WTC11 (cell line): ENCODE data around the gene SGK2. TPM values are rescaled to one million over a fixed set of nuclear protein-coding genes. Genes with fewer than 3 reads are reported as not detected.

Source experiments
- ATAC-seq: fragments of 200-7000 bp; cut with Tn5 transposase; 2 replicates; pipeline ENCODE4 v1.10.0; 2021; ENCODE audit warnings: mild to moderate bottlenecking, moderate library complexity
- CTCF ChIA-PET: fragments of 300-600 bp; sonication (Branson Sonifier 250); formaldehyde crosslinking; loops from one replicate; lab custom pipeline; 2021; ENCODE audit warnings: antibody characterized with exemption; lab: Charles Lee
- POLR2A ChIA-PET: fragments of 350-600 bp; sonication (Branson Sonifier 250); formaldehyde crosslinking; loops from one replicate; lab custom pipeline; 2021; ENCODE audit warnings: antibody characterized with exemption; lab: Charles Lee
- DNase-seq: peaks from one replicate; pipeline ENCODE4 v3.0.0; 2021; ENCODE audit warnings: low spot score
- H3K27ac Mint-ChIP-seq: 2 replicates; pipeline ENCODE4 v1.8.0; 2021; ENCODE audit warnings: mixed read lengths
- H3K27me3 Mint-ChIP-seq: 2 replicates; pipeline ENCODE4 v1.8.0; 2021; ENCODE audit warnings: low read depth, mild to moderate bottlenecking, moderate library complexity, mixed read lengths
- H3K36me3 Mint-ChIP-seq: 2 replicates; pipeline ENCODE4 v1.8.0; 2021; ENCODE audit warnings: mixed read lengths
- H3K4me1 Mint-ChIP-seq: 2 replicates; pipeline ENCODE4 v1.8.0; 2022; ENCODE audit warnings: mixed read lengths
- H3K4me3 Mint-ChIP-seq: 2 replicates; pipeline ENCODE4 v1.8.0; 2021; ENCODE audit warnings: mild to moderate bottlenecking, moderate library complexity, mixed read lengths
- H3K9me3 Mint-ChIP-seq: 2 replicates; pipeline ENCODE4 v1.8.0; 2021; ENCODE audit warnings: mixed read lengths
- ARID4B ChIP-seq: sonication (generic); formaldehyde crosslinking; IDR thresholded peaks from 2 replicates; pipeline ENCODE4 v1.8.0; 2023; ENCODE audit warnings: missing genetic modification reagents, mild to moderate bottlenecking, borderline replicate concordance
- CBFB ChIP-seq: sonication (generic); formaldehyde crosslinking; IDR thresholded peaks from 2 replicates; pipeline ENCODE4 v1.8.1; 2022; ENCODE audit warnings: mild to moderate bottlenecking, low read depth, missing genetic modification reagents
- E2F4 ChIP-seq: sonication (generic); formaldehyde crosslinking; IDR thresholded peaks from 2 replicates; pipeline ENCODE4 v1.8.1; 2022; ENCODE audit warnings: low read depth, mild to moderate bottlenecking, moderate library complexity, missing genetic modification reagents, borderline replicate concordance
- ELF4 ChIP-seq: sonication (generic); formaldehyde crosslinking; IDR thresholded peaks from 2 replicates; pipeline ENCODE4 v1.8.1; 2022; ENCODE audit warnings: low read depth, mild to moderate bottlenecking, moderate library complexity, missing genetic modification reagents
- HMGA2 ChIP-seq: fragments of 250-450 bp; sonication (Bioruptor Pico); IDR thresholded peaks from 2 replicates; pipeline ENCODE4 v1.4.0; 2021; ENCODE audit warnings: mild to moderate bottlenecking, moderate library complexity
- JAZF1 ChIP-seq: fragments of 250-450 bp; sonication (Bioruptor Pico); IDR thresholded peaks from 2 replicates; pipeline ENCODE4 v1.9.0; 2021; ENCODE audit warnings: moderate library complexity, mild to moderate bottlenecking, inconsistent platforms
- NFATC4 ChIP-seq: fragments of 250-450 bp; sonication (Bioruptor Pico); IDR thresholded peaks from 2 replicates; pipeline ENCODE4 v1.9.0; 2021; ENCODE audit warnings: mild to moderate bottlenecking
- NFYB ChIP-seq: sonication (generic); formaldehyde crosslinking; conservative IDR thresholded peaks from 2 replicates; pipeline ENCODE4 v1.8.0; 2022; ENCODE audit warnings: low read depth, missing genetic modification reagents
- PRRX2 ChIP-seq: fragments of 250-450 bp; sonication (Bioruptor Pico); IDR thresholded peaks from 2 replicates; pipeline ENCODE4 v1.8.0; 2021; ENCODE audit warnings: mild to moderate bottlenecking
- TEAD1 ChIP-seq: sonication (generic); formaldehyde crosslinking; IDR thresholded peaks from 2 replicates; pipeline ENCODE4 v1.8.0; 2022; ENCODE audit warnings: mild to moderate bottlenecking, missing genetic modification reagents
- ZNF138 ChIP-seq: sonication (generic); formaldehyde crosslinking; conservative IDR thresholded peaks from 2 replicates; pipeline ENCODE4 v1.8.1; 2022; ENCODE audit warnings: mild to moderate bottlenecking, moderate library complexity, missing genetic modification reagents
- ZNF317 ChIP-seq: sonication (generic); formaldehyde crosslinking; IDR thresholded peaks from 2 replicates; pipeline ENCODE4 v1.8.1; 2023; ENCODE audit warnings: low read depth, mild to moderate bottlenecking, moderate library complexity, missing genetic modification reagents, borderline replicate concordance
- ZNF416 ChIP-seq: fragments of 250-450 bp; sonication (Bioruptor Pico); IDR thresholded peaks from 2 replicates; pipeline ENCODE4 v1.9.0; 2021; ENCODE audit warnings: mild to moderate bottlenecking, inconsistent platforms
- ZNF425 ChIP-seq: fragments of 250-450 bp; sonication (Bioruptor Pico); conservative IDR thresholded peaks from 2 replicates; pipeline ENCODE4 v1.9.0; 2021; ENCODE audit warnings: mild to moderate bottlenecking
- ZNF671 ChIP-seq: fragments of 250-450 bp; sonication (Bioruptor Pico); IDR thresholded peaks from 2 replicates; pipeline ENCODE4 v1.8.0; 2021; ENCODE audit warnings: mild to moderate bottlenecking
- total RNA-seq: library from RNA; stranded (reverse); gene quantifications from 3 replicates; pipeline ENCODE4 v1.2.3, GENCODE V29; 2021
- TF ChIP-seq, protein P1 (sequence below): fragments of 200-600 bp; IDR thresholded peaks from 2 replicates; pipeline ENCODE4 v1.8.0; 2022; ENCODE audit warnings: antibody characterized with exemption
- TF ChIP-seq, protein P2 (sequence below): sonication (generic); formaldehyde crosslinking; IDR thresholded peaks from 2 replicates; pipeline ENCODE4 v1.8.0; 2023; ENCODE audit warnings: mild to moderate bottlenecking, missing genetic modification reagents
- TF ChIP-seq, protein P3 (sequence below): sonication (generic); formaldehyde crosslinking; IDR thresholded peaks from 2 replicates; pipeline ENCODE4 v1.8.1; 2023; ENCODE audit warnings: mild to moderate bottlenecking, missing genetic modification reagents

The SGK2 gene
- total RNA-seq, 1 experiment from 2014 or later, result 0.74 TPM

GRCh38 chr20:43544501-43544900 lies 14.3 kb upstream of the SGK2 start (continued):
- TF ChIP-seq TEAD1 (CRISPR knock-in tag), result no peak

GRCh38 chr20:43545837-43546578 lies 12.8 kb upstream of the SGK2 start:
- CTCF ChIA-PET, result interaction anchor here (1.1 kb wide), 1 partner anchor 8 kb away, joined by 3 read pairs; no protein-coding TSS in a partner anchor
- POLR2A ChIA-PET, result interaction anchor here (0.5 to 0.6 kb wide), 2 partner anchors 85 to 103 kb away, joined by 5 to 9 read pairs; no protein-coding TSS in a partner anchor
- peaks cover 36% of the 10 kb centered on the region for H3K36me3 Mint-ChIP-seq

GRCh38 chr20:43548273-43548880 lies 10.4 kb upstream of the SGK2 start:
- peaks cover 19% of the 10 kb centered on the region for H3K9me3 Mint-ChIP-seq
- H3K27me3 Mint-ChIP-seq, result peaks cover 3% of the 10 kb centered on the region; the same call in 1 of the 2 replicates
- H3K36me3 Mint-ChIP-seq, result peaks cover 36% of the 10 kb centered on the region
- H3K27ac Mint-ChIP-seq, result no peak overlapping the region
- H3K4me1 Mint-ChIP-seq, result peaks cover 5% of the 10 kb centered on the region
- DNase-seq, result no peak
- H3K4me3 Mint-ChIP-seq, result no peak overlapping the region
- no peak for ATAC-seq
- CTCF ChIA-PET, result interaction anchor here (0.7 to 2.3 kb wide), 2 partner anchors 10 kb away, joined by 4 to 13 read pairs; no protein-coding TSS in a partner anchor
- POLR2A ChIA-PET, result no interaction called here
- TF ChIP-seq ELF4 (CRISPR knock-in tag) (no peak), ZNF317 (CRISPR knock-in tag) (no peak), NFATC4 (CRISPR knock-in tag) (no peak), E2F4 (no peak), CBFB (CRISPR knock-in tag) (no peak), ZNF425 (CRISPR knock-in tag) (no peak), HMGA2 (CRISPR knock-in tag) (no peak), ZNF416 (CRISPR knock-in tag) (no peak), NFYB (no peak), ZNF138 (CRISPR knock-in tag) (no peak), JAZF1 (CRISPR knock-in tag) (no peak), ZNF671 (CRISPR knock-in tag) (no peak), ARID4B (CRISPR knock-in tag) (no peak)
- TF ChIP-seq, protein P1, sequence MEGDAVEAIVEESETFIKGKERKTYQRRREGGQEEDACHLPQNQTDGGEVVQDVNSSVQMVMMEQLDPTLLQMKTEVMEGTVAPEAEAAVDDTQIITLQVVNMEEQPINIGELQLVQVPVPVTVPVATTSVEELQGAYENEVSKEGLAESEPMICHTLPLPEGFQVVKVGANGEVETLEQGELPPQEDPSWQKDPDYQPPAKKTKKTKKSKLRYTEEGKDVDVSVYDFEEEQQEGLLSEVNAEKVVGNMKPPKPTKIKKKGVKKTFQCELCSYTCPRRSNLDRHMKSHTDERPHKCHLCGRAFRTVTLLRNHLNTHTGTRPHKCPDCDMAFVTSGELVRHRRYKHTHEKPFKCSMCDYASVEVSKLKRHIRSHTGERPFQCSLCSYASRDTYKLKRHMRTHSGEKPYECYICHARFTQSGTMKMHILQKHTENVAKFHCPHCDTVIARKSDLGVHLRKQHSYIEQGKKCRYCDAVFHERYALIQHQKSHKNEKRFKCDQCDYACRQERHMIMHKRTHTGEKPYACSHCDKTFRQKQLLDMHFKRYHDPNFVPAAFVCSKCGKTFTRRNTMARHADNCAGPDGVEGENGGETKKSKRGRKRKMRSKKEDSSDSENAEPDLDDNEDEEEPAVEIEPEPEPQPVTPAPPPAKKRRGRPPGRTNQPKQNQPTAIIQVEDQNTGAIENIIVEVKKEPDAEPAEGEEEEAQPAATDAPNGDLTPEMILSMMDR, result no peak
- TF ChIP-seq, protein P2, sequence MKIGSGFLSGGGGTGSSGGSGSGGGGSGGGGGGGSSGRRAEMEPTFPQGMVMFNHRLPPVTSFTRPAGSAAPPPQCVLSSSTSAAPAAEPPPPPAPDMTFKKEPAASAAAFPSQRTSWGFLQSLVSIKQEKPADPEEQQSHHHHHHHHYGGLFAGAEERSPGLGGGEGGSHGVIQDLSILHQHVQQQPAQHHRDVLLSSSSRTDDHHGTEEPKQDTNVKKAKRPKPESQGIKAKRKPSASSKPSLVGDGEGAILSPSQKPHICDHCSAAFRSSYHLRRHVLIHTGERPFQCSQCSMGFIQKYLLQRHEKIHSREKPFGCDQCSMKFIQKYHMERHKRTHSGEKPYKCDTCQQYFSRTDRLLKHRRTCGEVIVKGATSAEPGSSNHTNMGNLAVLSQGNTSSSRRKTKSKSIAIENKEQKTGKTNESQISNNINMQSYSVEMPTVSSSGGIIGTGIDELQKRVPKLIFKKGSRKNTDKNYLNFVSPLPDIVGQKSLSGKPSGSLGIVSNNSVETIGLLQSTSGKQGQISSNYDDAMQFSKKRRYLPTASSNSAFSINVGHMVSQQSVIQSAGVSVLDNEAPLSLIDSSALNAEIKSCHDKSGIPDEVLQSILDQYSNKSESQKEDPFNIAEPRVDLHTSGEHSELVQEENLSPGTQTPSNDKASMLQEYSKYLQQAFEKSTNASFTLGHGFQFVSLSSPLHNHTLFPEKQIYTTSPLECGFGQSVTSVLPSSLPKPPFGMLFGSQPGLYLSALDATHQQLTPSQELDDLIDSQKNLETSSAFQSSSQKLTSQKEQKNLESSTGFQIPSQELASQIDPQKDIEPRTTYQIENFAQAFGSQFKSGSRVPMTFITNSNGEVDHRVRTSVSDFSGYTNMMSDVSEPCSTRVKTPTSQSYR (CRISPR knock-in tag), result no peak
- TF ChIP-seq, protein P3, sequence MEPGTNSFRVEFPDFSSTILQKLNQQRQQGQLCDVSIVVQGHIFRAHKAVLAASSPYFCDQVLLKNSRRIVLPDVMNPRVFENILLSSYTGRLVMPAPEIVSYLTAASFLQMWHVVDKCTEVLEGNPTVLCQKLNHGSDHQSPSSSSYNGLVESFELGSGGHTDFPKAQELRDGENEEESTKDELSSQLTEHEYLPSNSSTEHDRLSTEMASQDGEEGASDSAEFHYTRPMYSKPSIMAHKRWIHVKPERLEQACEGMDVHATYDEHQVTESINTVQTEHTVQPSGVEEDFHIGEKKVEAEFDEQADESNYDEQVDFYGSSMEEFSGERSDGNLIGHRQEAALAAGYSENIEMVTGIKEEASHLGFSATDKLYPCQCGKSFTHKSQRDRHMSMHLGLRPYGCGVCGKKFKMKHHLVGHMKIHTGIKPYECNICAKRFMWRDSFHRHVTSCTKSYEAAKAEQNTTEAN (CRISPR knock-in tag), result no peak

More at GRCh38 chr20:43545837-43546578, 12.8 kb upstream of the SGK2 start:
- H3K27me3 Mint-ChIP-seq, result peaks cover 3% of the 10 kb centered on the region; the same call in 1 of the 2 replicates
- no peak overlapping the region for H3K4me3 Mint-ChIP-seq
- no peak overlapping the region for H3K27ac Mint-ChIP-seq
- ATAC-seq, result no peak
- no peak for DNase-seq
- H3K4me1 Mint-ChIP-seq, result no peaks in the 10 kb centered on the region
- TF ChIP-seq PRRX2 (CRISPR knock-in tag), result no peak
- peaks cover 19% of the 10 kb centered on the region for H3K9me3 Mint-ChIP-seq
